Central memory CD8-positive, alpha-beta T cell (primary cell): ENCODE data around the gene HAGH.

ENCODE experiments used
- ATAC-seq: fragments of 150-1000 bp; cut with Tn5 transposase; replicated peaks from 2 replicates; pipeline ENCODE4 v1.10.0; 2022; ENCODE audit warnings: mild to moderate bottlenecking, moderate FRiP score, moderate number of reproducible peaks; ENCODE audit not compliant: poor library complexity, severe bottlenecking; ENCODE audit errors: extremely low read depth
- DNase-seq, 2 donors: peaks; one replicate each; pipeline ENCODE4 v3.0.0; 2021; ENCODE audit warnings: low spot score in 2 of 2
- H3K27ac Mint-ChIP-seq: one replicate; pipeline ENCODE4 v1.8.0; 2022; ENCODE audit warnings: low read depth, mild to moderate bottlenecking, moderate library complexity, mixed read lengths
- H3K27me3 Mint-ChIP-seq: one replicate; pipeline ENCODE4 v1.8.0; 2022; ENCODE audit warnings: mixed read lengths
- H3K36me3 Mint-ChIP-seq: one replicate; pipeline ENCODE4 v1.8.0; 2022; ENCODE audit warnings: mild to moderate bottlenecking, moderate library complexity, mixed read lengths; ENCODE audit not compliant: insufficient read depth
- H3K4me1 Mint-ChIP-seq: one replicate; pipeline ENCODE4 v1.8.0; 2022; ENCODE audit warnings: mixed read lengths
- H3K4me3 Mint-ChIP-seq: one replicate; pipeline ENCODE4 v1.8.0; 2022; ENCODE audit warnings: mild to moderate bottlenecking, moderate library complexity, mixed read lengths
- H3K9me3 Mint-ChIP-seq: one replicate; pipeline ENCODE4 v1.8.0; 2022; ENCODE audit warnings: mixed read lengths

The HAGH gene

GRCh38 chr16:1776991-1777374 is 49.6 kb downstream of the HAGH start:
- ATAC-seq = no peak
- peaks cover 14% of the 10 kb centered on the region for H3K4me1 Mint-ChIP-seq
- no peak for DNase-seq
- no peaks in the 10 kb centered on the region for H3K9me3 Mint-ChIP-seq
- no peaks in the 10 kb centered on the region for H3K27me3 Mint-ChIP-seq
- peaks cover 33% of the 10 kb centered on the region for H3K36me3 Mint-ChIP-seq
- H3K27ac Mint-ChIP-seq = no peak overlapping the region
- no peak overlapping the region for H3K4me3 Mint-ChIP-seq

GRCh38 chr16:1776672-1776955 is 50.0 kb downstream of the HAGH start:
- ATAC-seq = no peak
- Mint-ChIP-seq H3K4me1 (peaks cover 14% of the 10 kb centered on the region), H3K9me3 (no peaks in the 10 kb centered on the region), H3K4me3 (no peak overlapping the region), H3K27ac (no peak overlapping the region), H3K27me3 (no peaks in the 10 kb centered on the region), H3K36me3 (peaks cover 31% of the 10 kb centered on the region)
- no peak for DNase-seq

GRCh38 chr16:1775846-1776671 is 50.6 kb downstream of the HAGH start:
- Mint-ChIP-seq H3K4me3 (no peak overlapping the region), H3K27me3 (no peaks in the 10 kb centered on the region), H3K4me1 (peaks cover 8% of the 10 kb centered on the region), H3K9me3 (no peaks in the 10 kb centered on the region), H3K36me3 (peaks cover 31% of the 10 kb centered on the region), H3K27ac (no peak overlapping the region)
- ATAC-seq (no peak), DNase-seq (no peak)

- DNase-seq (no peak), ATAC-seq (no peak)
- Mint-ChIP-seq H3K27me3 (no peaks in the 10 kb centered on the region), H3K9me3 (no peaks in the 10 kb centered on the region), H3K36me3 (peaks cover 31% of the 10 kb centered on the region), H3K27ac (no peak overlapping the region), H3K4me3 (peak overlapping the region; percentile 29), H3K4me1 (peaks cover 9% of the 10 kb centered on the region)
Observed at GRCh38 chr16:1775006-1775845, 51.4 kb downstream of the HAGH start.

- Mint-ChIP-seq H3K9me3 (no peaks in the 10 kb centered on the region), H3K27me3 (no peaks in the 10 kb centered on the region), H3K36me3 (peaks cover 31% of the 10 kb centered on the region), H3K27ac (no peak overlapping the region), H3K4me1 (peaks cover 14% of the 10 kb centered on the region), H3K4me3 (peak overlapping the region; percentile 29)
- DNase-seq = no peak
- ATAC-seq = no peak
Observed at GRCh38 chr16:1774448-1774780, 52.2 kb downstream of the HAGH start.

GRCh38 chr16:1773703-1774447 is 52.8 kb downstream of the HAGH start:
- ATAC-seq = peak; percentile 7
- H3K36me3 Mint-ChIP-seq = peaks cover 30% of the 10 kb centered on the region
- no peak for DNase-seq
- H3K4me3 Mint-ChIP-seq = peak overlapping the region; percentile 99
- peaks cover 14% of the 10 kb centered on the region for H3K4me1 Mint-ChIP-seq
- no peaks in the 10 kb centered on the region for H3K9me3 Mint-ChIP-seq
- H3K27me3 Mint-ChIP-seq = no peaks in the 10 kb centered on the region
- no peak overlapping the region for H3K27ac Mint-ChIP-seq

- ATAC-seq (peak; percentile 45), DNase-seq (peak; percentile 55 to 61)
- Mint-ChIP-seq H3K9me3 (no peaks in the 10 kb centered on the region), H3K4me1 (peaks cover 14% of the 10 kb centered on the region), H3K36me3 (peaks cover 28% of the 10 kb centered on the region), H3K27me3 (no peaks in the 10 kb centered on the region), H3K27ac (peak within 1 kb of the TSS; percentile 94), H3K4me3 (peak within 1 kb of the TSS; percentile 99)
Observed at GRCh38 chr16:1772908-1773702, 53.5 kb downstream of the HAGH start, which contains the start of gene MRPS34. MRPS34 (minus strand) TSS chr16:1773134; CDS start chr16:1773119, 15 bp downstream.

- H3K9me3 Mint-ChIP-seq = no peaks in the 10 kb centered on the region
- H3K4me1 Mint-ChIP-seq = peaks cover 14% of the 10 kb centered on the region
- H3K4me3 Mint-ChIP-seq = peak within 1 kb of the TSS; percentile 99
- peaks cover 30% of the 10 kb centered on the region for H3K36me3 Mint-ChIP-seq
- DNase-seq (peak in 1 of 2 donors; percentile 26), ATAC-seq (peak; percentile 11)
- no peaks in the 10 kb centered on the region for H3K27me3 Mint-ChIP-seq
- H3K27ac Mint-ChIP-seq = peak within 1 kb of the TSS; percentile 94
Observed at GRCh38 chr16:1772362-1772907, 54.2 kb downstream of the HAGH start, which contains the start of gene EME2. EME2 (plus strand) TSS chr16:1772810; CDS start chr16:1773228, 418 bp downstream.

GRCh38 chr16:1771864-1772361 is 54.7 kb downstream of the HAGH start:
- Mint-ChIP-seq H3K9me3 (no peaks in the 10 kb centered on the region), H3K27me3 (no peaks in the 10 kb centered on the region), H3K4me3 (peak overlapping the region; percentile 99), H3K36me3 (peaks cover 30% of the 10 kb centered on the region), H3K4me1 (peaks cover 14% of the 10 kb centered on the region), H3K27ac (peak overlapping the region; percentile 94)
- no peak for ATAC-seq
- no peak for DNase-seq

GRCh38 chr16:1771188-1771863 is 55.3 kb downstream of the HAGH start, which contains the start of gene NME3:
NME3 (minus strand) TSS chr16:1771543; CDS start chr16:1771534, 9 bp downstream.
- peak within 1 kb of the TSS; percentile 94 for H3K27ac Mint-ChIP-seq
- H3K9me3 Mint-ChIP-seq = no peaks in the 10 kb centered on the region
- H3K4me3 Mint-ChIP-seq = peak within 1 kb of the TSS; percentile 99
- peak; percentile 54 for ATAC-seq
- H3K4me1 Mint-ChIP-seq = peaks cover 14% of the 10 kb centered on the region
- H3K27me3 Mint-ChIP-seq = no peaks in the 10 kb centered on the region
- peaks cover 27% of the 10 kb centered on the region for H3K36me3 Mint-ChIP-seq
- DNase-seq = peak; percentile 61 to 63
